Ovary (tissue), 3 donors: ENCODE measurements around the gene RAD52.

Source experiments
- CTCF ChIP-seq, 3 donors: fragments of 450-650 bp in 2 of 3; fragments of 200-600 bp in 1 of 3; IDR thresholded peaks; one replicate each; pipeline versions ENCODE4 v1.5.1 to v1.8.0; 2016 to 2022; ENCODE audit warnings: antibody characterized with exemption in 3 of 3, mild to moderate bottlenecking in 1 of 3
- EP300 ChIP-seq: sonication (generic); formaldehyde crosslinking; IDR thresholded peaks from one replicate; pipeline ENCODE4 v1.6.1; 2017; ENCODE audit warnings: antibody characterized with exemption
- POLR2A ChIP-seq: fragments of 450-650 bp; IDR thresholded peaks from one replicate; pipeline ENCODE4 v1.6.1; 2017; ENCODE audit warnings: antibody characterized with exemption, mild to moderate bottlenecking, moderate library complexity
- donor health status: DM: no; HTN: no; CAD: no.

- no peak for TF ChIP-seq CTCF (IDR thresholded peaks at IDR 0.05)
- no peak for TF ChIP-seq POLR2A
- TF ChIP-seq EP300, result no peak
These were observed 6.4 kb downstream of the RAD52 start for GRCh38 chr12:943051-943450.
